GM21619 (cell line): ENCODE measurements around the gene DCST2.

ENCODE experiments used
- ATAC-seq: cut with Tn5 transposase; IDR thresholded peaks from one replicate; pipeline ENCODE4 v1.9.1; 2021; ENCODE audit not compliant: unreplicated experiment

DCST2 gene

DNA sequence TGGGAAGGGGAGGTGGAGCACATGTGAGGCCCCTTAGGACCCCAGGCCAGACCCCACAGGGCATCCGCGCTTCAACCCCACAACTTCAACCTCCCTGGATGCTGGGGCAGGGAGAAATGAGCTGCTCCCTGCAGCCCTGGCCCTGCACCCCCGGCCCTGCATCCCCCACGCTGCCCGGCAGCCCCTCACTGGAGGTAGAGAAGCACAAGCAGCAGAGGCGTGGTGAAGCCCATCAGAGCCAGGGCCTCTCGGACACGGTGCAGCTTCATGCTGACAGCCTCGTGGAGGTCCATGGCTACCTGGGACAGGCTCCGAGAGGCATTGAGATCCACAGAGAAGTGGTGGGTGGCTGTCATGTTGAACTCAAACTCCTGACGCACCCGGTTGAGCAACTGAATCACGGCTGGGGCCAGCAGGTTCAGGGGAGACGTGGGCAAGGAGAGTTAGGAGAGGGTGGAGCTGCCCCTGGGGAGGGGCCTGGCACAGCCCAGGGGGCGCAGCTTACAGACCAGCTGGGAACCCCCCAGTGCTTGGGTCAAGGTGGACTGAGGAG, 3.3 kb downstream of the DCST2 start:
- no peak for ATAC-seq

DNA sequence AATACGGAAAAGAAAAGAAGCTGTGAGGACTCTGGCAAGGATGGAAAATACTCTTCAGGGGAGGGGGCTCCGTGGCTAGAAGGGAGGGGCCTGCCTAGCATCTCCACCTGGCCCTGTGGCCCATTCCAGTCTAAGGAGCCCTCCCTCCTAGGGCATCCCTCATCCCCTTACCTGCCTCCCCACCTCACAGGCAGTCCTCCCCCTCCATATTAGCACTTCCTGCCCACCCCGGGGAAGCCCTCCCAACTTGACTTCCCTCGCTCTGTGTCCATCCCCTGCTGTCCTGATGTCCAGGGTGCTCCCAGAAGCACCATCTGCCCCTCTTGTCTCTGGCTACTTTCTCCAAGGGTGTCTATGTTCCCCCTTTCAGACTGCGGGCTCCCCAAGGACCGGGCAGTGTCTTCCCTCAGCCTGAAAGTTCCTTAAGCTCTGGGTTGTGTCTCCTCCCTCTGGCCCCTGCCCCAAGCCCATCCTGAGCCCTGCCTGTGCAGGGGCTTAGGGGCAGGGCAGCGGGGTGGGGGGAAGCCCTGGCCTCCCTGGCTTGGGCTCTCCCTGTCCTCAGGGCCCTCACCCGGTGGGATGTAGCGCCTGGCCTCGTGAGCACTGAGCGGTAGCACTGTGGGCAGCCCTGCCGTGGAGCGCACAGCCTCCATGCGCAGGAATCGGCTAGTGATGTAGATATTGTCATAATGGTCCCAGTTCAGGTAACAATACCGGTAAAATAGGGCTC, 3.9 kb downstream of the DCST2 start:
- no peak for ATAC-seq

DNA sequence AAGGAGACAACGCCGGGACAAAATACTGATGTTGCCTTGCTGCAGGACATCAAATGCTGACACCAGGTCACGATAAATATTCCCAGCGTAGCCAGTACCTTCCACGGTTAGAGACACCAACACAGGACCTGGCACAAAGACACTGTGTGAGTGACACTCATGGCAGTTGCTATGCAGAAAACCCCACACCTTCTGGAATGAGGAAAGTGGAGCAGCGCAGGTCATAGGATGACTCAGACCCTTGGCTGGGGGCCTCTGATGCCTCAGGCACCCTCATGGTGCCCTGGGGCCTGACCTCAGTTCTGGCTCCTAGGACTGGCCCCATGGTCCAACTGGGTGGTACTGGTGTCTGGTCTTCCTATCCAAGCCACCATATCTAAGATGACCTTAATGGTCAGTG, 7.0 kb downstream of the DCST2 start:
- ATAC-seq: no peak

DNA sequence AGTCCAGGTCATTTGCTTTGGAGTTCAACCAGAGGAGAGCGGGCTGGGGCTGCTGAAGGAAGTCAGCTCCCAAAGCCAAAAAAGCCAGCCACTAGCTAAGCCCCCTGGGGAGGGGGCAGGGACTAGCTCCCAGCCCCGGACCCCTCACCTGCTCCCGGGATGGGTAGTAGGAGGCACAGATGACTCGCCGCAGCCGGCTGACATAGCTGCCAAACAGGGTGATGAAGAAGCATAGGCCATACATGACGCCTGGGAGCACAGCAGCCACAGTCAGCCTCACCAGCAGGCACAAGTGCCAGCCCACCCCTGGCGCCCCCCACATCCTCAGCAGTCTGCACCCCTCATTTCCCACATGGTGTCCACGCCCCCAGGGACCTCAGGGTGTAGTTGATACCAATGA, 7.4 kb downstream of the DCST2 start:
- no peak for ATAC-seq

DNA sequence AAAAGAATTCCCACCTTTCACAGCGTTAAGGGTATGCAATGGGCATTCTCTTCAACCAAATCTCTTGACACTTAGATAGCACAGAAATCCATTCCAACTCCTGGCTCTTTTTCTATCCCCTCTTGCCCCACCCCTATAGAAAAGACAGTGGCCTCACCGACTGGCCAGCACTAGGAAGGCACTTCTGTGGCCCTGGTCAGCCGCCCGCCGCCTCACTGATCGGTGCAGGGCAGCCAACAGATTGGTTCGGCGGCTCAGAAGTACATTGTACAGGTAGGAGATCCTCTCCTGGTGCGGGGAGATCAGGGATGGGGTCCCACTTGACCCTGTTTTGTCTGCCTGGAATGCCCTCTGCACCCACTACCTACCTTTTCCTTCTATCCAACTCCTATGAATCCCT, 9.3 kb downstream of the DCST2 start:
- no peak for ATAC-seq

DNA sequence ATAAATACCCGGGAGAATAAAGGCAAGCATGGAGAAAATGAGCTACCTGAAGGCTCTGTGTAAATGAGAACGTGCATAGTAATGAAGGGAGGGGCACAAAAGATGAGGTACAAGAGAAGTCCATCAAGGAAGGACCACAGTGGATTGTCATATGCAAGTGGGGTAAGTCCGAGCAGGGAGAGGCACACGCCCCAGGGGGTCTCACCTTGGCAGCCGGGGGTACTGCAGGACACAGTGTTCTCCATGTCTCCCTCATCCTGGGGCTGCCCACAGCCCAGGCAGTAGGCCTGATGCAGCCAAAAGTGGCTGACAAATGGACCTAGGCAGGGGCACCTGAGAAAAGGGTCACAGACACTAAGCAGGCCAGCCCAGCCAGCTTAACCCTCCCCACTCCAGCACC, 10.0 kb downstream of the DCST2 start:
- ATAC-seq: no peak

DNA sequence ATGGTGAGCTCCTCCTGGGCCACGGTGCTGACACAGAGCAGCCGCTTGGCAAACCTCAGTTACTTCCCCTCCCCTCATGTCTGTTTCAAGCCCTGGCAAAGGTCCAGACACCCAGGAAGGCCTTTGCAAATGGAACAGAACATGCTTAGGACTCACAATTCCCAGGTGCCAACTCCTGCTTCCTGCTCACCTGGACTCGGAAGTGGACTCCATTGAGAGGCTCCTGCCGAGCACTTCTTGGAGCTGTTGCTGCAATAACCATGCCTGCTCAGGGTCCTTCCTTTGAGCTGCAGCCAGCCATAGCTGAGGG, 10.7 kb downstream of the DCST2 start:
- no peak for ATAC-seq

DNA sequence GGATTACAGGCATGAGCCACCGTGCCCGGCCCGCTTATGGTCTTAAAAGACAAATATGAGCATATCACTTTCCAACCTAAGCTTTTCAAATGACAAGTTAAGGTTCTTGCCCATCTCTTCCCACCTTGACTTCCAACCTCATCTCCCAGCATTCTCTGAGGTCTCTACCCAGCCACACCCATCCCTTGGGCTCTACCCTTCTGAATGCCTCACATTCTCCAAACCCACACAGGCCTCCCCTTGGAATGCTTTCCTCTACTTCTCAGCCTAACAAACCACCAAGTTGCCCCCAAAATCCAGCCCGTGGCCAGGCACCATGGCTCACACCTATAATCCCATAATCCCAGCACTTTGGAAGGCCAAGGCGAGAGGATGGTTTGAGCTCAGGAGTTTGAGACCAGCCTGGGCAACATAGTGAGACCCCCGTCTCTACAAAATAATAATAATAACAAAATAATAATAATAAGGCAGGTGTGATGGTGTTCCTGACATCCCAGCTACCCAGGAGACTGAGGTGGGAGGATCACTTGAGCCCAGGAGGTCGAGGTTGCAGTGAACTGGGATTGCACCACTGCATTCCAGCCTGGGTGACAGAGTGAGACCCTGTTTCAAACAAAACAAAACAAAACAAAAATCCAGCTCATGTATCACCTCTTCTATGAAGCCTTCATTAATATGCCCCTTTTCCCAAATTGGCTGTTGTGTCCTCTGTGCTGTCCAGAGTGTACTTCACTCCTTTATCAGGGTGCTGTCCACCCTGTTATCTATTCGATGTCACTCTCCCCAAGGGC, 11.2 kb downstream of the DCST2 start:
- no peak for ATAC-seq

DNA sequence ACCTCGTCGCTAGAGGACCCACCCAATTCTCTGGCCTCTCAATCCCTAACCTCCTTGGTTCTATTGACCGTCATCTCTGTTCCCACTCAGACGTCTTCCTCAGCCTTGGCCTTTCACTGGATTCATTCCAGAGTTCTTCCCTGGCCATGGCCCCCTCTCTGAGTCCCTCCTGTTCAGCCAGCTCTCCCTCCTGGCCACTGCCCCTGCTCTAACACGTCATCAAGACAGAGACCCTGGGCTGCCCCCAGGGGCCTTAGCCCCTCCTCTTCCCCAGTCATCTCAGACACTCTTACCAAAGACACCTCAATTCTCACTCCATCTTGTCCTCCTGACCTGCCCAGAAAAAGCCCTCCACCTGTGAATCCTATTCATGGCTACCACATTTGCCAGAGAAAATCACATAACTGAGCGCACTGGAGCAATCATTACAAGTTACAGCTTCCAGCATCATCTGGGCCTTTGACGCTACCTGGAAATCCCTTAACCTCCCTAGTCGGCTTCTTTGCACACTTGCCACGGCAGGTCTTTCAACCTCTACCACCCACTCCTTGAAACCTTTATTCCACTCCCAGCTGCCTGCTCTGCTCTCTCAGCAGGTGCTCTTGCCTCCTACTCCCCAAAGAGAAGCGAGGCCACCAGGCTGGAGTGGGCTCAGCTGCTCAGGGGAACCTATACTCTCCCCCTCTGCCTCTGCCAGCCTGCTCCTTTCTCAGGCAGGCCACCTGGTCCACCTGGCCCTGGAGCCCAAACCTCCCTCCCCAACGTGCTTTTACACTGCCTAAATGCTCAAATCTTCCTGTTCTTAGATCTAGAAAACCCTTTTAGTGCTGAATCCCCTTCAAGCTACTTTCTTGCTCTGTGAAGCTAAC, 14.0 kb downstream of the DCST2 start:
- ATAC-seq: no peak

DNA sequence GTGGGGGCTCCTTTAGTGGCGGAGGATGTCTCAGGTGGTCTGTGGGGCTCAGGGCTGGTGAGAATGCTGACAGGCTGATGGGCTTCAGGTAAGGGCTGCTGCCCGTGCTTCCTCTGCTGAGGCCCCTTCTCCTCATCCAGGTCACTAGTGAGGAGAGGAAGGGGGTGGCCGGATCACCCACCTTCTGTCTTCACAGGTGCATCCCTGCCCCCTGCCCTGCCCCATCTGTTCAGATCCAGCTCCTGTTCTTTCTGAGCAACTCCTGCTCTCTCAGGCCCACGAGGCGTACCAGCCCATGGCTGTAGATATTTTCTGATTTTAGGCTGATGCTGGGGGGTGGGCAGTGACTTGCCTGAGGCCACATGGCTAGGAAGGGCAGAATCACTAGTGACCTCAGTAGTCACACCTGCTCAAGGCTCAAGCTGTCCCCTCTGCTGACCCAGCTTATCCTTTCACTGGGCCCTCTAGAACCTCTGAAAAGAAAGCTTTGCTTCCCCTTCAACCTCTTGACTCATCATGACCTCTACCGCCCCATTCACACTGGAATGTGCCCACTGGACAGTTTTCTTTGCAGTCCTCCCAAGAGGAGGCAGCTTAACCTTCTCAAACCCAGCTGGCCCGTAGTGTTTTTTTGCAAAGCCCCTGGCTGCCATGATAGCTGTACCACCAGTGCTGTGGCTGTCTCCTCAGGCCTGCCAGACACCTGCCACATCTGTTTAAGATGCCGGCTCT, 14.8 kb downstream of the DCST2 start:
- ATAC-seq: no peak

DNA sequence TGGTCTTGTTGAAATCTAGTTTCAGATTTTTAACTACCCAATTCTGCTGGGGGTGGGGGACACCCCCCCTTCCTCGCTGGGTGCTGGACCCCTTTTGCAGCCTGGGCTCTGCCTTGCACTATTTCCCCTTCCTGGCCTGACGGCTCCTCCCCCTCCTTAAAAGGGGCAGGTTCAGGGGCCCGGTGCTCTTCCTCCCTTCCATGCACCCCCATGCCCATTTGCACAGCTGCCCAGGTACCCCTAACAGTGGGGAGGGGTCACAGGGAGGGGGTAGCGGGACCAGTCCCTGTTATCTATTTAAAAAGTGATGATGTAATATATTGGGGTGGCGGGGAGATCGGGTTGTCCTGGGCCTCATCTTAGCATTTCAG, 15.7 kb downstream of the DCST2 start:
- ATAC-seq: no peak

DNA sequence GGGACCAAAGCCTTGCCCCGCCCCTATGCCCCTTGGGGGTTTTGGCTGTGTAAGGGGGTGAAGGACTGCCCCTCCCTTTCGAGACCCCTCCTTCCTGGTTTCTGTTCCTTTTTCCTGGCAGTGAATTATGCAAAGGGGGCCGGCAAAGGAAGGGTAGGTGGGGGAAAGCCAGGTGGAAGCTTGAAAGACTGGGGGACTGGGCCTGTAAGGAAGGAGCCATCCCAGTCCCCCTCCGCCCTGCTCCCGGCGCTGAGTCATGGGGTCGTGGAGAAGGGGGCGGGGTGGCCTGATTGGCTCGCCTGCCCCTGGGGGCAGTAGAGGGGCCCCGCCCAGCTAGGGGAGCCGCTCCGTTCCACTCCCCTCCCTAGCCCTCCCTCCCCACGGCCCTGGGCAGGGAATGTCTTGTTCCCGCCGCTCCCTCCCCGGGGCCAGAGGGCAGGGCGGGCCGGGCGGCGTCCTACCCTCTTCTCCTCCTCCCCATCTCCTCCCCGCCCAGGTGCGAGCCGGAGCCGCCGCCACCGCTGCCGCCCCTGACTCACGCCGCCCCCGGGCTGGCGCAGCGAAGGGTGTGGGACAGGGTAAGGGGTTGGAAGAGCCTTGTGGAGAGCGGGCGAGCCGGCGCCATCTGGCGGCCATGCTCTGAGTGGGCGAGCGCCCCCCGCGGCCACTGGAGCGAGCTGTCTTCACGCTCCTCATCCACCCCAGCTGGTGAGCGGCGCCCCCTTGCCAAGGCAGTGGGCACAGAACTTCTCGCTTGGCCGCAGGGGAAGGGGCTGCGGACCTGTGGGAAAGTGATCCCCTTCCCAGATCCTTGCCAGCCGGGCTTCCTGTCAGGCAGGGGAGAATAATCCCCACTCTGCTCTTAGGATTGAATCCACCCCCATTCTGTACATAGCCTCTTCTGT, 16.3 kb downstream of the DCST2 start:
- peak; percentile 74 for ATAC-seq

DNA sequence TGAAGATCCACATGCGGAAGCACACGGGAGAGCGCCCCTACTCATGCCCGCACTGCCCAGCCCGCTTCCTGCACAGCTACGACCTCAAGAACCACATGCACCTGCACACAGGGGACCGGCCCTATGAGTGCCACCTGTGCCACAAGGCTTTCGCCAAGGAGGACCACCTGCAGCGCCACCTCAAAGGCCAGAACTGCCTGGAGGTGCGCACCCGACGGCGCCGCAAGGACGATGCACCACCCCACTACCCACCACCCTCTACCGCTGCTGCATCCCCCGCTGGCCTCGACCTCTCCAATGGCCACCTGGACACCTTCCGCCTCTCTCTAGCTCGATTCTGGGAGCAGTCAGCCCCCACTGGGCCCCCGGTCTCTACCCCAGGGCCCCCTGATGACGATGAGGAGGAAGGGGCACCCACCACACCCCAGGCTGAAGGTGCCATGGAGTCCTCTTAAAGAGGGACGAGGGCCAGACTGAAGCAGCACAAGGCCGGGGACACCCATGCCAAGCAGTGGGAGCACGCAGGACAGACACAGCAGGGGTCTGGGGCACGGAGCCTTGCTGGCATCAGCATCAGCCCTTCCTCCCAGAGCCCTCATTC, 17.2 kb downstream of the DCST2 start:
- ATAC-seq: no peak

DNA sequence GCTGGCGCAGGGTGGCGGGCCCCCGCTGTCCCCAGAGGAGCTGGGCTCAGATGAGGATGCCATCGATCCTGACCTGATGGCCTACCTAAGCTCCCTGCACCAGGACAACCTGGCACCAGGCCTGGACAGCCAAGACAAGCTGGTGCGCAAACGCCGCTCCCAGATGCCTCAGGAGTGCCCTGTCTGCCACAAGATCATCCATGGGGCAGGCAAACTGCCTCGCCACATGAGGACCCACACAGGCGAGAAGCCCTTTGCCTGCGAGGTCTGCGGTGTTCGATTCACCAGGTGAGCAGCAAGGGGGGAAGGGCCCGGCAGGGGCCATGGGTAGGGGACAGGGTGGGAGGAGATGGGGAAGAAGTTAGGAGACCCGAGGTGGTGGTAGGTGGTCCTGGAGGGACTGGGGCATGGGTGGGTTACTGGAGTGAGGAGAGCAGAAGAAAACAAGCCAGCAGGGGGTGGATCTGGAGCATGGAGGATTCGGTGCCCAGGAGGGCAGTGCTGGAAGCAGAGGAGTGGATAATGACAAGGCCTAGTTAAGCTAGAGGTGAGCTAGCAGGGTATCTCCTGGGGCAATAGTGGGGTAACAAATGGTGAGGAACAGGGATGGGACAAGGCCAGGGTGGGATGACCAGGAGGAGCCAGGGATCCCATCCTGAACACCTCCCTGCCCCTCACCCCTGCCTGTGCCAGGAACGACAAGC, 17.9 kb downstream of the DCST2 start:
- no peak for ATAC-seq

DNA sequence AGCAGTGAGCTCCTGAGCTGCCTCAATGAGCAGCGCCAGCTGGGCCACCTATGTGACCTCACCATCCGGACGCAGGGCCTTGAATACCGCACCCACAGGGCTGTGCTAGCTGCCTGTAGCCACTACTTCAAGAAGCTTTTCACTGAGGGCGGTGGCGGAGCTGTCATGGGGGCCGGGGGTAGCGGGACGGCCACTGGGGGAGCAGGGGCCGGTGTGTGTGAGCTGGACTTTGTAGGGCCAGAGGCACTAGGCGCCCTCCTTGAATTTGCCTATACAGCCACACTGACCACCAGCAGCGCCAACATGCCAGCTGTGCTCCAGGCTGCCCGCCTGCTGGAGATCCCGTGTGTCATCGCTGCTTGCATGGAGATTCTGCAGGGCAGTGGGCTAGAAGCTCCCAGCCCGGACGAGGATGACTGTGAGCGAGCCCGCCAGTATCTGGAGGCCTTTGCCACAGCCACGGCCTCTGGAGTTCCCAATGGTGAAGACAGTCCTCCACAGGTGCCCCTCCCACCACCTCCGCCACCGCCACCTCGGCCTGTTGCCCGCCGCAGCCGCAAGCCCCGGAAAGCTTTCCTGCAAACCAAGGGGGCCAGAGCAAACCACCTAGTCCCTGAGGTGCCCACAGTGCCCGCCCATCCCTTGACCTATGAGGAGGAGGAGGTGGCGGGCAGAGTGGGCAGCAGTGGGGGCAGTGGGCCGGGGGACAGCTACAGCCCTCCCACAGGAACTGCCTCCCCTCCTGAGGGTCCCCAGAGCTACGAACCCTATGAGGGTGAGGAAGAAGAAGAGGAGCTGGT, 18.7 kb downstream of the DCST2 start:
- ATAC-seq: no peak

DNA sequence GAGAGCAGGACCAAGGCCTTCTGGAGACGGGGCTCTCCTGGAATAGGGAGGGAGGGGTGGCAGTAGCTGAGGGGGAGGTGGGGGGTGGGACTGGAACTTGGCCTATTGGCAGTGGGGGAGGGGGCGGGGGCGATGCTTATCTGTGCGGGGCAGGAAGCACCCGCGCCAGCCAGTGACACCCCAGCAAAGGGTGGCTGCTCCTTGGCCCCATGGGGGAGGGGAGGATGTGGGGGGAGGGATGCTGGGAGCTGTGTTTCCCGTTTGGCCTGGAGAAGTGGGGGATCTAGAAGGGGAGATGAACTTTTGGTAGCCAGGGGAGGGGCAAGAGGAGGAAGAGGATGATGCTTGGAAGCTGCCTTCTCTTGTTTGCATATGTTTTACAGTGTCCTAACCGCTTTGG, 19.9 kb downstream of the DCST2 start:
- ATAC-seq: no peak

DNA sequence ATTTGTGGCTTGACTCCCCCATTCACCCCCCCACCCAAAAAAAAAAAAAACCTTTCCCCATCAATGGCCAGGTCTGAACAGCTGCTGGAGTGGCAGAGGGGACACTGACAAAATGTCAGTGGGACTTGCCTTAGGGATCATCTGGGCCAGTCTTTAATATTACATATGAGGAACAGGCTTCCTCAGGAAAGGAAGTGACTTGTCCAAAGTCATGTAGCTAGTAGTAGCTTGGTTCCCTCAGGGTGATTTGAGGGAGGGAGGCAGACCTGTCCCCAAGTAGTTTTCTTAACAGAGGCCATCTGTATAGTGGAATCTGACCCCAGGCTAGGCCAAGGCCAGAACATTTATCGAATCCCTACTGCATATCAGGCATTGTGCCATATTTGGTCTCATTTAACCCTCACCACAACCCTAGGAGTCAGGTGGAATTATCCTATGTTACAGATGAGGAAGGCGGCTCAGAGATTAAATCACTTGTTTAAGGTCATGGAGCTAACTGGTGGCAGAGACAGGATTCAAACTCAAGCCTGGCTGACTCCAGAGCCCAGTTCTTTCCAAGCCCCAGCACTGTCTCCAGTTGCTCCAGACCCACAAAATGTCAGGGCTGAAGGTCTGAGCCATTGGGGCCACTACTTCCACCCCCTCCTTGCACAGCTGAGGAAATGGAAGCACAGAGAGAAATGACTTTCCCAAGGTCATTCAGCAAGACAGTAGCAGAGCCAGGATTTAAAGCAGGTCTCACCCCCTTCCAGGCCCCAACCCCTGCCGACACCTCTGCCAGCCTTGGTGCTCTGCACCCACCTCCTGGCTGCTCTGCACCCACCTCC, 20.6 kb downstream of the DCST2 start:
- ATAC-seq: no peak
